IMR-90 (cell line): ENCODE data around the gene HCN2. TPM values are rescaled to one million over a fixed set of nuclear protein-coding genes. Genes with fewer than 3 reads are reported as not detected.

Experiments
- ATAC-seq: fragments of 200-7000 bp; cut with Tn5 transposase; 2 replicates; pipeline ENCODE4 v1.9.1; 2020; ENCODE audit warnings: low read depth, mild to moderate bottlenecking, moderate library complexity
- BruUV-seq: library from RNA; stranded (reverse); fragments of 400-500 nt; replicated peaks from 2 replicates; lab custom pipeline; 2021; lab: Mats Ljungman, UMichigan
- CTCF ChIA-PET: fragments of 300-600 bp; formaldehyde crosslinking; extraction: SDS; loops from one replicate; lab custom pipeline; 2021; ENCODE audit warnings: antibody characterized with exemption; lab: Yijun Ruan, JAX
- POLR2A ChIA-PET: fragments of 300-600 bp; sonication (Branson Sonifier 250); formaldehyde crosslinking; loops from one replicate; lab custom pipeline; 2022; ENCODE audit warnings: antibody characterized with exemption; ENCODE audit not compliant: unreplicated experiment; lab: Charles Lee
- DNase-seq: peaks from one replicate; pipeline ENCODE4 v3.0.0; 2013
- H2AFZ ChIP-seq: replicated peaks from 2 replicates; pipeline ENCODE3; 2013; ENCODE audit warnings: low read length, mild to moderate bottlenecking; ENCODE audit not compliant: poor library complexity
- H2AK5ac ChIP-seq: 2 replicates; pipeline ENCODE4 v1.6.1; 2013; ENCODE audit warnings: low read depth, low read length, inconsistent platforms
- H2AK9ac ChIP-seq: replicated peaks from 2 replicates; pipeline ENCODE3; 2013; ENCODE audit warnings: mild to moderate bottlenecking, low read depth, low read length, moderate library complexity; ENCODE audit not compliant: poor library complexity
- H2BK120ac ChIP-seq: 2 replicates; pipeline ENCODE4 v1.6.1; 2013; ENCODE audit warnings: low read depth, low read length, inconsistent platforms
- H2BK15ac ChIP-seq: 3 replicates; pipeline ENCODE4 v1.6.1; 2013; ENCODE audit warnings: low read depth, low read length, inconsistent platforms
- H2BK20ac ChIP-seq: 2 replicates; pipeline ENCODE4 v1.6.1; 2013; ENCODE audit warnings: low read depth, mild to moderate bottlenecking, inconsistent platforms, low read length, moderate library complexity
- H2BK5ac ChIP-seq: 2 replicates; pipeline ENCODE4 v1.6.1; 2013; ENCODE audit warnings: mild to moderate bottlenecking, low read depth, low read length, inconsistent platforms; ENCODE audit not compliant: poor library complexity, severe bottlenecking
- H3K14ac ChIP-seq: replicated peaks from 2 replicates; pipeline ENCODE4 v1.6.1; 2013; ENCODE audit warnings: low read depth, low read length, inconsistent platforms
- H3K18ac ChIP-seq: 2 replicates; pipeline ENCODE4 v1.6.1; 2013; ENCODE audit warnings: low read depth, low read length, control low read depth
- H3K23ac ChIP-seq: 2 replicates; pipeline ENCODE4 v1.6.1; 2013; ENCODE audit warnings: low read depth, low read length, inconsistent platforms
- H3K27ac ChIP-seq: 2 replicates; pipeline ENCODE4 v1.5.1; 2013; ENCODE audit warnings: mild to moderate bottlenecking, control low read depth, low read length; ENCODE audit not compliant: insufficient read depth
- H3K27me3 ChIP-seq: 2 replicates; pipeline ENCODE4 v1.6.1; 2013; ENCODE audit warnings: low read length; ENCODE audit not compliant: control insufficient read depth, insufficient read depth
- H3K36me3 ChIP-seq: 2 replicates; pipeline ENCODE4 v1.6.1; 2013; ENCODE audit warnings: low read length, mixed read lengths; ENCODE audit not compliant: control insufficient read depth, insufficient read depth
- H3K4ac ChIP-seq: 2 replicates; pipeline ENCODE4 v1.6.1; 2013; ENCODE audit warnings: low read depth, low read length, inconsistent platforms
- H3K4me1 ChIP-seq: 2 replicates; pipeline ENCODE4 v1.6.1; 2013; ENCODE audit warnings: low read length, mixed read lengths; ENCODE audit not compliant: control insufficient read depth, insufficient read depth
- H3K4me2 ChIP-seq: 2 replicates; pipeline ENCODE4 v1.6.1; 2013; ENCODE audit warnings: low read depth, mild to moderate bottlenecking, control low read depth, low read length, moderate library complexity
- H3K4me3 ChIP-seq: 2 replicates; pipeline ENCODE4 v1.5.1; 2013; ENCODE audit warnings: low read depth, mild to moderate bottlenecking, control low read depth, low read length, moderate library complexity; ENCODE audit not compliant: insufficient read depth
- H3K56ac ChIP-seq: 2 replicates; pipeline ENCODE4 v1.6.1; 2013; ENCODE audit warnings: low read length, inconsistent platforms; ENCODE audit not compliant: insufficient read depth; ENCODE audit errors: extremely low read depth
- H3K79me1 ChIP-seq, 2 experiments: 2 replicates each; pipeline ENCODE4 v1.6.1; 2013; ENCODE audit warnings: low read length in 2 of 2, inconsistent platforms in 1 of 2, low read depth in 1 of 2
- H3K9ac ChIP-seq: 2 replicates; pipeline ENCODE4 v1.6.1; 2013; ENCODE audit warnings: low read depth, low read length, control low read depth
- H3K9me1 ChIP-seq: 2 replicates; pipeline ENCODE4 v1.6.1; 2013; ENCODE audit warnings: low read length, inconsistent platforms; ENCODE audit not compliant: insufficient read depth
- H3K9me3 ChIP-seq: 2 replicates; pipeline ENCODE4 v1.6.1; 2013; ENCODE audit warnings: low read length; ENCODE audit not compliant: control insufficient read depth, insufficient read depth
- H4K20me1 ChIP-seq: 2 replicates; pipeline ENCODE4 v1.6.1; 2013; ENCODE audit warnings: low read length, inconsistent platforms; ENCODE audit not compliant: insufficient read depth
- H4K5ac ChIP-seq: 2 replicates; pipeline ENCODE4 v1.6.1; 2013; ENCODE audit warnings: mild to moderate bottlenecking, low read depth, low read length, control low read depth
- H4K8ac ChIP-seq, 2 experiments: 2 replicates each; pipeline ENCODE4 v1.6.1; 2013; ENCODE audit warnings: low read depth in 2 of 2, low read length in 2 of 2, control low read depth in 1 of 2, inconsistent platforms in 1 of 2
- H4K91ac ChIP-seq: 2 replicates; pipeline ENCODE4 v1.6.1; 2013; ENCODE audit warnings: low read depth, low read length, inconsistent platforms; ENCODE audit not compliant: insufficient read depth
- BHLHE40 ChIP-seq: fragments of 150-350 bp; IDR thresholded peaks from 2 replicates; pipeline ENCODE4 v1.6.1; 2016; ENCODE audit warnings: mild to moderate bottlenecking, low read depth, low read length
- CEBPB ChIP-seq: IDR thresholded peaks from 2 replicates; pipeline ENCODE4 v1.6.1; 2012; ENCODE audit warnings: low read depth, low read length, improper control_type of control experiment
- CHD1 ChIP-seq: IDR thresholded peaks from 2 replicates; pipeline ENCODE4 v1.6.1; 2012; ENCODE audit warnings: low read depth, low read length, improper control_type of control experiment
- FOS ChIP-seq: fragments of 150-350 bp; IDR thresholded peaks from 2 replicates; pipeline ENCODE4 v1.6.1; 2016; ENCODE audit warnings: low read depth, low read length
- MAFK ChIP-seq: IDR thresholded peaks from 2 replicates; pipeline ENCODE4 v1.6.1; 2012; ENCODE audit warnings: low read depth, low read length, improper control_type of control experiment
- MAZ ChIP-seq: IDR thresholded peaks from 2 replicates; pipeline ENCODE4 v1.6.1; 2012; ENCODE audit warnings: low read depth, mild to moderate bottlenecking, low read length, improper control_type of control experiment, moderate library complexity, borderline replicate concordance
- MXI1 ChIP-seq: IDR thresholded peaks from 2 replicates; pipeline ENCODE4 v1.6.1; 2012; ENCODE audit warnings: low read depth, mild to moderate bottlenecking, low read length, moderate library complexity, borderline replicate concordance
- NFE2L2 ChIP-seq: fragments of 150-350 bp; IDR thresholded peaks from 2 replicates; pipeline ENCODE4 v1.6.1; 2016; ENCODE audit warnings: low read depth, mild to moderate bottlenecking, low read length
- POLR2A ChIP-seq: IDR thresholded peaks from 2 replicates; pipeline ENCODE4 v1.6.1; 2012; ENCODE audit warnings: mild to moderate bottlenecking, low read depth, low read length
- RAD21 ChIP-seq: IDR thresholded peaks from 2 replicates; pipeline ENCODE4 v1.6.1; 2012; ENCODE audit warnings: low read length, improper control_type of control experiment
- RCOR1 ChIP-seq: IDR thresholded peaks from 2 replicates; pipeline ENCODE4 v1.6.1; 2012; ENCODE audit warnings: mild to moderate bottlenecking, low read length, improper control_type of control experiment; ENCODE audit not compliant: insufficient replicate concordance
- RFX5 ChIP-seq: IDR thresholded peaks from 2 replicates; pipeline ENCODE4 v1.8.0; 2012; ENCODE audit warnings: low read depth, mild to moderate bottlenecking, low read length, moderate library complexity
- SMC3 ChIP-seq: fragments of 150-350 bp; IDR thresholded peaks from 2 replicates; pipeline ENCODE4 v1.6.1; 2016; ENCODE audit warnings: low read depth, mild to moderate bottlenecking, antibody characterized with exemption, low read length, moderate library complexity
- WGBS, 2 experiments: methylation state at CpG; one replicate each; pipeline versions ENCODE4 v1.1.5 to v1.1.7; 2013; ENCODE audit warnings: missing lambda C conversion rate in 2 of 2; ENCODE audit not compliant: insufficient read length in 1 of 2; ENCODE audit errors: extremely low coverage in 2 of 2; 5-methylcytosine and 5-hydroxymethylcytosine counted together
- dilution Hi-C: fragments of 300-500 bp; cut with HindIII; formaldehyde crosslinking; loops from one replicate; pipeline ENCODE4 v1.14.3; 2018; ENCODE audit warnings: low sequenced_read_pairs; ENCODE audit not compliant: unreplicated experiment
- in situ Hi-C: fragments of 300-500 bp; cut with MboI; formaldehyde crosslinking; loops from 3 replicates; pipeline ENCODE4 v1.14.3; 2019; ENCODE audit warnings: low sequenced_read_pairs, inconsistent platforms, mixed read lengths
- intact Hi-C: fragments of 100-400 bp; cut with micrococcal nuclease; formaldehyde crosslinking; loops from 2 replicates; pipeline ENCODE4 v1.10.0; 2022
- polyA plus RNA-seq, 3 experiments: library from polyadenylated mRNA; depleted of rRNA; stranded (reverse); fragments of >200 nt; gene quantifications; 2 replicates each; pipeline ENCODE4 v1.2.3, GENCODE V29; 2012; ENCODE audit warnings: low replicate concordance in 1 of 3
- total RNA-seq: library from RNA; depleted of rRNA; stranded (reverse); fragments of >200 nt; gene quantifications from 2 replicates; pipeline ENCODE4 v1.2.3, GENCODE V29; 2012
- TF ChIP-seq, protein P1 (sequence below): fragments of 150-350 bp; IDR thresholded peaks from 2 replicates; pipeline ENCODE4 v1.6.1; 2017; ENCODE audit warnings: mild to moderate bottlenecking, antibody characterized with exemption, low read length, low read depth
- TF ChIP-seq, protein P2 (sequence below): fragments of 150-350 bp; IDR thresholded peaks from 2 replicates; pipeline ENCODE4 v1.6.1; 2016; ENCODE audit warnings: low read depth, mild to moderate bottlenecking, low read length, moderate library complexity, borderline replicate concordance
- TF ChIP-seq, protein P3 (sequence below): conservative IDR thresholded peaks from 2 replicates; pipeline ENCODE4 v1.5.1; 2012; ENCODE audit warnings: mild to moderate bottlenecking, low read depth, low read length, improper control_type of control experiment

The HCN2 gene
- total and polyA plus RNA-seq, 2 of the 4 experiments (the other 2 are of a cell fraction), result 0.72 to 2.6 TPM

- no peak overlapping the region for H2AFZ ChIP-seq
- no peak overlapping the region for H2BK15ac ChIP-seq
- 93% methylated on average over 6 of the region's 24 CpGs; no CpG with 5 or more reads in 1 of the 2 experiments for WGBS, 2 experiments
- no peaks in the 10 kb centered on the region; a peak in 1 of 4 replicates for H3K79me1 ChIP-seq
- no peak overlapping the region for H4K8ac ChIP-seq
- no peak overlapping the region for H4K5ac ChIP-seq
- ATAC-seq, result no peak
- H3K14ac ChIP-seq, result no peak overlapping the region
- intact Hi-C loops, result no loop called here
- H3K23ac ChIP-seq, result no peak overlapping the region
- no peak overlapping the region for H2AK9ac ChIP-seq
- CTCF ChIA-PET, result no interaction called here
- no peak overlapping the region for H3K9ac ChIP-seq
- H3K36me3 ChIP-seq, result peaks cover 33% of the 10 kb centered on the region
- no peaks in the 10 kb centered on the region for H3K9me3 ChIP-seq
- no peak overlapping the region for H3K18ac ChIP-seq
- H3K4ac ChIP-seq, result no peak overlapping the region
- DNase-seq, result no peak
- no peak overlapping the region for H2BK20ac ChIP-seq
- no peak overlapping the region for H4K91ac ChIP-seq
- in situ Hi-C loops, result no loop called here
- H3K9me1 ChIP-seq, result no peaks in the 10 kb centered on the region
- no peak overlapping the region for H3K27ac ChIP-seq
- H3K27me3 ChIP-seq, result no peaks in the 10 kb centered on the region
- H3K4me1 ChIP-seq, result peaks cover 3% of the 10 kb centered on the region
- no peak overlapping the region for H2AK5ac ChIP-seq
- H2BK120ac ChIP-seq, result no peak overlapping the region
- H3K56ac ChIP-seq, result no peak overlapping the region
- H2BK5ac ChIP-seq, result no peak overlapping the region
- BruUV-seq, result no TSS peak
- no peak overlapping the region for H3K4me3 ChIP-seq
- POLR2A ChIA-PET, result no interaction called here
- TF ChIP-seq, protein P1, sequence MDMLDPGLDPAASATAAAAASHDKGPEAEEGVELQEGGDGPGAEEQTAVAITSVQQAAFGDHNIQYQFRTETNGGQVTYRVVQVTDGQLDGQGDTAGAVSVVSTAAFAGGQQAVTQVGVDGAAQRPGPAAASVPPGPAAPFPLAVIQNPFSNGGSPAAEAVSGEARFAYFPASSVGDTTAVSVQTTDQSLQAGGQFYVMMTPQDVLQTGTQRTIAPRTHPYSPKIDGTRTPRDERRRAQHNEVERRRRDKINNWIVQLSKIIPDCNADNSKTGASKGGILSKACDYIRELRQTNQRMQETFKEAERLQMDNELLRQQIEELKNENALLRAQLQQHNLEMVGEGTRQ, result no peak
- no peak for TF ChIP-seq RFX5
- no peak for TF ChIP-seq MAFK
- no peak for TF ChIP-seq CEBPB
- TF ChIP-seq, protein P2, sequence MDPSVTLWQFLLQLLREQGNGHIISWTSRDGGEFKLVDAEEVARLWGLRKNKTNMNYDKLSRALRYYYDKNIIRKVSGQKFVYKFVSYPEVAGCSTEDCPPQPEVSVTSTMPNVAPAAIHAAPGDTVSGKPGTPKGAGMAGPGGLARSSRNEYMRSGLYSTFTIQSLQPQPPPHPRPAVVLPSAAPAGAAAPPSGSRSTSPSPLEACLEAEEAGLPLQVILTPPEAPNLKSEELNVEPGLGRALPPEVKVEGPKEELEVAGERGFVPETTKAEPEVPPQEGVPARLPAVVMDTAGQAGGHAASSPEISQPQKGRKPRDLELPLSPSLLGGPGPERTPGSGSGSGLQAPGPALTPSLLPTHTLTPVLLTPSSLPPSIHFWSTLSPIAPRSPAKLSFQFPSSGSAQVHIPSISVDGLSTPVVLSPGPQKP, result no peak
- TF ChIP-seq SMC3, result no peak
- no peak for TF ChIP-seq MXI1
- TF ChIP-seq FOS, result no peak
- no peak for TF ChIP-seq BHLHE40
- no peak for TF ChIP-seq RCOR1
- TF ChIP-seq, protein P3, sequence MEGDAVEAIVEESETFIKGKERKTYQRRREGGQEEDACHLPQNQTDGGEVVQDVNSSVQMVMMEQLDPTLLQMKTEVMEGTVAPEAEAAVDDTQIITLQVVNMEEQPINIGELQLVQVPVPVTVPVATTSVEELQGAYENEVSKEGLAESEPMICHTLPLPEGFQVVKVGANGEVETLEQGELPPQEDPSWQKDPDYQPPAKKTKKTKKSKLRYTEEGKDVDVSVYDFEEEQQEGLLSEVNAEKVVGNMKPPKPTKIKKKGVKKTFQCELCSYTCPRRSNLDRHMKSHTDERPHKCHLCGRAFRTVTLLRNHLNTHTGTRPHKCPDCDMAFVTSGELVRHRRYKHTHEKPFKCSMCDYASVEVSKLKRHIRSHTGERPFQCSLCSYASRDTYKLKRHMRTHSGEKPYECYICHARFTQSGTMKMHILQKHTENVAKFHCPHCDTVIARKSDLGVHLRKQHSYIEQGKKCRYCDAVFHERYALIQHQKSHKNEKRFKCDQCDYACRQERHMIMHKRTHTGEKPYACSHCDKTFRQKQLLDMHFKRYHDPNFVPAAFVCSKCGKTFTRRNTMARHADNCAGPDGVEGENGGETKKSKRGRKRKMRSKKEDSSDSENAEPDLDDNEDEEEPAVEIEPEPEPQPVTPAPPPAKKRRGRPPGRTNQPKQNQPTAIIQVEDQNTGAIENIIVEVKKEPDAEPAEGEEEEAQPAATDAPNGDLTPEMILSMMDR, result no peak
- TF ChIP-seq CHD1, result no peak
- no peak for TF ChIP-seq POLR2A
- no peak for TF ChIP-seq RAD21
- TF ChIP-seq MAZ, result no peak
- TF ChIP-seq NFE2L2, result no peak
- H4K20me1 ChIP-seq, result peaks cover 5% of the 10 kb centered on the region; the same call in 1 of the 2 replicates
- H3K4me2 ChIP-seq, result no peak overlapping the region
- dilution Hi-C loops, result no loop called here
These were observed 54.1 kb downstream of the HCN2 start for GRCh38 chr19:643736-644135.
